Activated T-helper 2 cell treated with anti-CD3 and anti-CD28 coated beads, Interferon-gamma antibody, Interleukin-2, Interleukin-4, amounts not matched to agents 10 μg/mL and 5 μg/mL and 100 μg/mL, durations not matched to agents 14 hours and 24 hours and 36 hours (primary cell): ENCODE data around the gene SENP3. TPM values are rescaled to one million over a fixed set of nuclear protein-coding genes. Genes with fewer than 3 reads are reported as not detected.

ENCODE experiments used
- DNase-seq: peaks from one replicate; pipeline ENCODE4 v3.0.0; 2021; ENCODE audit warnings: low spot score
- H3K27ac Mint-ChIP-seq: one replicate; pipeline ENCODE4 v1.8.0; 2021; ENCODE audit warnings: mixed read lengths
- H3K27me3 Mint-ChIP-seq: one replicate; pipeline ENCODE4 v1.8.0; 2021; ENCODE audit warnings: low read depth, mixed read lengths
- H3K36me3 Mint-ChIP-seq: one replicate; pipeline ENCODE4 v1.8.0; 2021; ENCODE audit warnings: low read depth, mixed read lengths
- H3K4me1 Mint-ChIP-seq: one replicate; pipeline ENCODE4 v1.8.0; 2021; ENCODE audit warnings: low read depth, mixed read lengths
- H3K4me3 Mint-ChIP-seq: one replicate; pipeline ENCODE4 v1.8.0; 2021; ENCODE audit warnings: low read depth, mild to moderate bottlenecking, moderate library complexity, mixed read lengths
- H3K9me3 Mint-ChIP-seq: one replicate; pipeline ENCODE4 v1.8.0; 2021; ENCODE audit warnings: mixed read lengths
- intact Hi-C: fragments of 100-400 bp; cut with micrococcal nuclease; formaldehyde crosslinking; loops from one replicate; pipeline ENCODE4 v1.15.1; 2023
- total RNA-seq: library from RNA; stranded (reverse); gene quantifications from 2 replicates; pipeline ENCODE4 v1.2.3, GENCODE V29; 2022

SENP3 gene
- total RNA-seq, result 64.9 and 69.6 TPM in 2 replicates

DNA sequence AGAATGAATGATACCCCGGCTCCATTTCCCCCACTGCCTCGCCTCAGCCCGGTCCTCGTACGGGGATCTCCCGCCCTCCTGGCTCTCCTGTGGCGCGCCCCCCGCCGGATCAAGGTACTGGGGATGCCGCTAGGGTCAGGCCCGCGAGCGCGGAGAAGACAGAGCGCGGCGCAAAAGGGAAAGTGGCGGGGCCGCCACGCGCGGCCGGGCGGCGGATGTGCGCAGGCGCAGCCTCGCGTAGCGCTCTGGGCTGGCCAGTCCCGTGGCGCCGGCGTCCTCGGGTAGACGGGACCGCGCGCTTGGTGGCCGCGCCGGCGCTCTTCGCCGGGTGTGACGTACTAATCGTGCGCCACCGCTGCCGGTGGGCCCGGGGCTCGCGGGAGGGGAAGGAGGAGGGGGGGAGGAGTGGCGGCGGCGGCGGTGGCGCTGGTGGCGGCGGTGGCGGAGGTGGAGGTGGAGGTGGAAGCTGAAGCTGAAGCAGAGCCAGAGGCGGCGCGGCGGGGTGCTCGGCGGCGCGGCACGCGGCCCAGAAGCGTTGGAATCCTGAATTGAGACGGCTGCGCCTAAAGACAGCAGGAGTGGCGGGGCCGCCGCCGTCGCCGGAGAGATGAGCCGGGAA is at the start of gene SENP3:
TSS of gene SENP3 (plus strand) at position 331 of the 619 bp plus-strand sequence. CDS start 1,158 bp downstream, outside the sequence.
- Mint-ChIP-seq H3K4me3 (peak within 1 kb of the TSS; percentile 92), H3K27me3 (no peaks in the 10 kb centered on the region), H3K4me1 (peaks cover 30% of the 10 kb centered on the region), H3K27ac (peak within 1 kb of the TSS; percentile 90), H3K36me3 (peaks cover 43% of the 10 kb centered on the region), H3K9me3 (no peaks in the 10 kb centered on the region)
- DNase-seq, result peak; percentile 91
- intact Hi-C loops, result loop anchor here (1.0 to 5.0 kb wide), 8 partner anchors 9 to 205 kb away; partner anchors contain the start of genes FGF11, POLR2A and TMEM102

DNA sequence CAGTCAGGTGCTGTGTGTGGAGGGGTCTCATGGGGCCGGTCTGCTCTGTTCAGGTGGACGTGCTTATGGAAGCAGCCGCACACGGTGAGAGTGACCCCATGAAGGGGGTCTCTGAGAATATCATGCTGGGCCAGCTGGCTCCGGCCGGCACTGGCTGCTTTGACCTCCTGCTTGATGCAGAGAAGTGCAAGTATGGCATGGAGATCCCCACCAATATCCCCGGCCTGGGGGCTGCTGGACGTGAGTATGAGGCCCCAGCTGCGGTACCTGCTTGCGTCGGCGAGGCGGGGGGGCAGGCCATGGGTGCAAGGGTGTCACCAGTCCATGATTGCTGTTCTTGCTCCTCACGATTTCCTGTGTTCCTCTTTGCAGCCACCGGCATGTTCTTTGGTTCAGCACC is 49.6 kb upstream of the SENP3 start:
- no peak overlapping the region for H3K27ac Mint-ChIP-seq
- no peak for DNase-seq
- H3K4me3 Mint-ChIP-seq, result no peak overlapping the region
- H3K36me3 Mint-ChIP-seq, result peaks cover 77% of the 10 kb centered on the region
- intact Hi-C loops, result no loop called here
- peaks cover 5% of the 10 kb centered on the region for H3K4me1 Mint-ChIP-seq
- H3K27me3 Mint-ChIP-seq, result no peaks in the 10 kb centered on the region
- no peaks in the 10 kb centered on the region for H3K9me3 Mint-ChIP-seq

DNA sequence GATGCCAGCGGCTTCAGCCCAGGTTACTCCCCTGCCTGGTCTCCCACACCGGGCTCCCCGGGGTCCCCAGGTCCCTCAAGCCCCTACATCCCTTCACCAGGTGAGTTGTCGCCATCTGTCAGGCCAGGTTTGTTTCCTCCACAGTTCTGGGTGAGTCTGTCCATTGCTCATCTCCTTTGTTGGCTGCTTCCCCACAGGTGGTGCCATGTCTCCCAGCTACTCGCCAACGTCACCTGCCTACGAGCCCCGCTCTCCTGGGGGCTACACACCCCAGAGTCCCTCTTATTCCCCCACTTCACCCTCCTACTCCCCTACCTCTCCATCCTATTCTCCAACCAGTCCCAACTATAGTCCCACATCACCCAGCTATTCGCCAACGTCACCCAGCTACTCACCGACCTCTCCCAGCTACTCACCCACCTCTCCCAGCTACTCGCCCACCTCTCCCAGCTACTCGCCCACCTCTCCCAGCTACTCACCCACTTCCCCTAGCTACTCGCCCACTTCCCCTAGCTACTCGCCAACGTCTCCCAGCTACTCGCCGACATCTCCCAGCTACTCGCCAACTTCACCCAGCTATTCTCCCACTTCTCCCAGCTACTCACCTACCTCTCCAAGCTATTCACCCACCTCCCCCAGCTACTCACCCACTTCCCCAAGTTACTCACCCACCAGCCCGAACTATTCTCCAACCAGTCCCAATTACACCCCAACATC is 48.7 kb upstream of the SENP3 start:
- no peak overlapping the region for H3K4me3 Mint-ChIP-seq
- no peaks in the 10 kb centered on the region for H3K27me3 Mint-ChIP-seq
- H3K36me3 Mint-ChIP-seq, result peaks cover 69% of the 10 kb centered on the region
- DNase-seq, result no peak
- no peak overlapping the region for H3K27ac Mint-ChIP-seq
- intact Hi-C loops, result no loop called here
- H3K4me1 Mint-ChIP-seq, result peaks cover 5% of the 10 kb centered on the region
- no peaks in the 10 kb centered on the region for H3K9me3 Mint-ChIP-seq

DNA sequence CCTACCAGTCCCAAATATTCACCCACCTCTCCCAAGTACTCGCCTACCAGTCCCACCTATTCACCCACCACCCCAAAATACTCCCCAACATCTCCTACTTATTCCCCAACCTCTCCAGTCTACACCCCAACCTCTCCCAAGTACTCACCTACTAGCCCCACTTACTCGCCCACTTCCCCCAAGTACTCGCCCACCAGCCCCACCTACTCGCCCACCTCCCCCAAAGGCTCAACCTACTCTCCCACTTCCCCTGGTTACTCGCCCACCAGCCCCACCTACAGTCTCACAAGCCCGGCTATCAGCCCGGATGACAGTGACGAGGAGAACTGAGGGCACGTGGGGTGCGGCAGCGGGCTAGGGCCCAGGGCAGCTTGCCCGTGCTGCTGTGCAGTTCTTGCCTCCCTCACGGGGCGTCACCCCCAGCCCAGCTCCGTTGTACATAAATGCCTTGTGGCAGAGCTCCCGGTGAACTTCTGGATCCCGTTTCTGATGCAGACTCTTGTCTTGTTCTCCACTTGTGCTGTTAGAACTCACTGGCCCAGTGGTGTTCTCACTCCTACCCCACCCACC is 47.8 kb upstream of the SENP3 start:
- Mint-ChIP-seq H3K36me3 (peaks cover 60% of the 10 kb centered on the region), H3K4me1 (peaks cover 5% of the 10 kb centered on the region), H3K27me3 (no peaks in the 10 kb centered on the region), H3K27ac (peak overlapping the region; percentile 25), H3K4me3 (no peak overlapping the region), H3K9me3 (no peaks in the 10 kb centered on the region)
- DNase-seq, result no peak
- intact Hi-C loops, result loop anchor here (1.0 kb wide), 1 partner anchor 47 kb away; the partner anchor contains the start of gene SENP3

DNA sequence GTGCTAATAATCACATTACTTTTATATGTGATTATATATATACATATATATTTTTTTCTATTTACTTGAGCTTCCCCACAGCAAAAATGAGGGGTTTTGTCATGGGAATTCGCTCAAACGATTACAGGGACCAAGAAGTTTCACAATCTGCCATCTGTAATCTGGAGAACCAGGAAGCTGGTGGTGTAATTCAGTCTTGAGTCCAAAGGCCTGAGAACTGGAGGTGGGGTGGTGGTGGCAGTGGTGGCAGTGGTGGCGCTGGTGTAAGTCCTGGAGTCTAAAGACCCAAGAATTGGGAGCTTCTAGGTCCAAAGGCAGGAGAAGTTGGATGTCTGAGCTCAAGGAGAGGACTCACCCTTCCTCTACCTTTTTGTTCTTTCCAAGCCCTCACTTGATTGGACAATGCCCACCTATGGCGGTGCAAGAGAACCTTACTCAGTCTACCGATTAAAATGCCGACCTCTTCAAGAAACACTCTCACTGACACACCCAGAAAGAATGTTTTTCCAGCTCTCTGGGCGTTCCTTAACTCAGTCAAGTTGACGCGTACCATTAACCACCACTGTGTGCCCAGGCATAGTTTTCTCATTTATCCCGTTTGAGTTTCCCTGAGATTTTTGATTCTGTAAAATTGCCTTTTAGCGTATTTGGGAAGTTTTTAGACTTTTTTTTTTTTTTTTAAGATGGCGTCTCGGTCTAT is 45.7 kb upstream of the SENP3 start:
- intact Hi-C loops, result no loop called here

DNA sequence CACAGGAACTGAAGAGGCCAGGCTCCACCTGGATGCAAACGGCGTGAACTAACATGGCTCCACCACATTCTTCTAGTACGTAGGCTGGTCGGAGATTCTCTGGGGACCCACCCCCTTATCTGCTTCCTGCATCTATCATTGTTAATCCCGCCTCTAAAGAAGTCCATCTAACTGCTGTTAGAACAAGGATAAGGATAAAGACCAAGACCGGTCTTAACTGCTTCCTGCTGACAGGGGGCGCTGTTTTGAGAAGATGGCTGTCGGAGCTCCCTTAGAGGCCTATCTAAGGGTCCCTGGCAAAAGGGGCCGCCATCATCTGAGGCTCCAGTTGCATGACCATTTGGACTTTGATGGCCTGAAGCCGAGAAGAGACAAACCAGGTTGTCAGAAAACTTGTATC is 38.7 kb upstream of the SENP3 start:
- peaks cover 13% of the 10 kb centered on the region for H3K9me3 Mint-ChIP-seq
- H3K27me3 Mint-ChIP-seq, result no peaks in the 10 kb centered on the region
- H3K4me1 Mint-ChIP-seq, result peaks cover 6% of the 10 kb centered on the region
- intact Hi-C loops, result loop anchor here (2.0 kb wide), 1 partner anchor 38 kb away; the partner anchor contains the start of gene SENP3
- H3K27ac Mint-ChIP-seq, result no peak overlapping the region
- H3K4me3 Mint-ChIP-seq, result no peak overlapping the region
- DNase-seq, result peak; percentile 26
- peaks cover 3% of the 10 kb centered on the region for H3K36me3 Mint-ChIP-seq

More for the DNA sequence above, 45.7 kb upstream of the SENP3 start:
- H3K36me3 Mint-ChIP-seq, result peaks cover 40% of the 10 kb centered on the region
- no peak overlapping the region for H3K27ac Mint-ChIP-seq
- no peaks in the 10 kb centered on the region for H3K9me3 Mint-ChIP-seq
- peaks cover 5% of the 10 kb centered on the region for H3K4me1 Mint-ChIP-seq
- DNase-seq, result no peak
- no peak overlapping the region for H3K4me3 Mint-ChIP-seq
- no peaks in the 10 kb centered on the region for H3K27me3 Mint-ChIP-seq

DNA sequence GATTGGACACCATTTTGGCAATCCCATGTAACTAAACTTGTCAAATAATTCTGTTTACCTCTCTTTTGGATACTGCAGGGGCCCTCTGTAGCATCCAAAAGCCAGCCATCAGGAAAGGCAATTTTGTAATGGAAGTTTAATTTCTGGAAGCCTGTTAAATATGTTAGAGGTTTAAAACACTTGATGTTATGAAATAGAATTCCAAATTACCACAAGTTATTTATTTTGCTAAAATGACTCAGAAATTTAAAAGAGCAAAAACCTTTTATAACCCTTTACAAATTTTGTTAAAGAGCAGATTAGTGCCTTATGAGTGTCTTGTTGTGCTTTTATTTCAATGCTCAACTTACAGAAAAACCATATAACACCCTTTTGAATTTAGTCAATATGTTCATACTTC is 32.9 kb upstream of the SENP3 start:
- Mint-ChIP-seq H3K4me1 (no peaks in the 10 kb centered on the region), H3K4me3 (no peak overlapping the region), H3K27me3 (peaks cover 2% of the 10 kb centered on the region), H3K9me3 (peaks cover 27% of the 10 kb centered on the region), H3K36me3 (peaks cover 3% of the 10 kb centered on the region), H3K27ac (no peak overlapping the region)
- DNase-seq, result no peak
- intact Hi-C loops, result no loop called here

DNA sequence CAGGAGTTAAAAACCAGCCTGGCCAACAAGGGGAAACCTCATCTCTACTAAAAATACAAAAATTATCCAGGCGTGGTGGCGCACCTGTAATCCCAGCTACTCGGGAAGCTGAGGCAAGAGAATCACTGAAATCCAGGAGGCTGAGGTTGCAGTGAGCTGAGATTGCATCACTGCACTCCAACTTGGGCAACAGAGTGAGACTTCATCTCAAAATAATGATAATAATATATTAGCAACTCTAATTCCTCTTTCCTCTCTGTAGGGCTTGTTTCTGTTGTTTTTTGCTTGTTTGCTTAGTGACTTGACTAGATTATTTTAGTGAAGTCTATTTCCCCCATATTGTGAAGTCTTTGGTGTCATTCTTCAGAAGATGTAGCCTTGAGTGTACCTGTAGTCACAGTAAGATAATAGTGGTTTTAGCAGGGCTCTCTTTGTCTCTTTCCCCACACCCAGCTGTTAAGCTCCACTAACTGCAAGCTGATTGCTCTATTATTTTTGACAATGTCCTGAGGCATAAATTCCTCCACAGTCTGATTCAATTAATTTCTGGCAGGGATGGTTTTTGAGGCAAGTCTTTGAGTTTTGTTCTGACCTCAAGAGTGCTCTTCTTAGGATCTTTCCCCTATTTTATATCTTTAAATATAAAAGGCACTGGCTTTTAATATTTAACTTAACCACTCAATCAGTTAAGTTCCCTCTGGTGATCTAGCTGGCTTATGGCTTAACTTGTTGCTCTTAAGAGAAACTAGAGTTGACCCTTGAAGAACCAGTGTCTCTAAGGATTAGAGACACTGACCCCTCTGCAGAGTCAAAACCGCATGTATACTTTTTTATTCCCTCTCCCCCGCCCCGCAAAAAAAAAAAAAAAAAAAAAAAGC is 31.5 kb upstream of the SENP3 start:
- DNase-seq, result no peak
- Mint-ChIP-seq H3K4me3 (no peak overlapping the region), H3K27ac (no peak overlapping the region), H3K9me3 (peaks cover 27% of the 10 kb centered on the region), H3K27me3 (peaks cover 5% of the 10 kb centered on the region), H3K4me1 (no peaks in the 10 kb centered on the region), H3K36me3 (peaks cover 3% of the 10 kb centered on the region)
- intact Hi-C loops, result no loop called here

DNA sequence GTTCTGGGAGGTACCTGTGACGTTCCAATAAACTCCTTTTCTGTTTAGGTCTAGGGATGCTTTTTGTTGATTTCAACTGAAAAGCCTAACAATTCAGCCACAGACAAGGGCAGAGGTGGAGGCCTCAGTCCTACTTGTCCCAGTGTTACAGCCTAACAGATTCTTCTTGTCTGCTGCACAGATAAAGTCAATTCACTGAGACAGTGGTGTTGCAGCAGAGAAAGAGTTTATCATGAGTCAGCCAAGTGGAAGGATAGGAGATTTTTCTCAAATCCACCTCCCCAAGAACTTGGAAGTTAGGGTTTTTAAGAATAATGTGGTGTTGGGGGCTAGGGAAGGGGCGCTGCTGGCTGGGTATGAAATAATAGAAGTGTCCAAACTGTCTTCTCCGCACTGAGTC is 23.7 kb upstream of the SENP3 start:
- no peak for DNase-seq
- intact Hi-C loops, result no loop called here
- H3K4me1 Mint-ChIP-seq, result no peaks in the 10 kb centered on the region
- H3K27ac Mint-ChIP-seq, result no peak overlapping the region
- H3K9me3 Mint-ChIP-seq, result peaks cover 17% of the 10 kb centered on the region
- peaks cover 10% of the 10 kb centered on the region for H3K27me3 Mint-ChIP-seq
- H3K4me3 Mint-ChIP-seq, result no peak overlapping the region
- no peaks in the 10 kb centered on the region for H3K36me3 Mint-ChIP-seq

DNA sequence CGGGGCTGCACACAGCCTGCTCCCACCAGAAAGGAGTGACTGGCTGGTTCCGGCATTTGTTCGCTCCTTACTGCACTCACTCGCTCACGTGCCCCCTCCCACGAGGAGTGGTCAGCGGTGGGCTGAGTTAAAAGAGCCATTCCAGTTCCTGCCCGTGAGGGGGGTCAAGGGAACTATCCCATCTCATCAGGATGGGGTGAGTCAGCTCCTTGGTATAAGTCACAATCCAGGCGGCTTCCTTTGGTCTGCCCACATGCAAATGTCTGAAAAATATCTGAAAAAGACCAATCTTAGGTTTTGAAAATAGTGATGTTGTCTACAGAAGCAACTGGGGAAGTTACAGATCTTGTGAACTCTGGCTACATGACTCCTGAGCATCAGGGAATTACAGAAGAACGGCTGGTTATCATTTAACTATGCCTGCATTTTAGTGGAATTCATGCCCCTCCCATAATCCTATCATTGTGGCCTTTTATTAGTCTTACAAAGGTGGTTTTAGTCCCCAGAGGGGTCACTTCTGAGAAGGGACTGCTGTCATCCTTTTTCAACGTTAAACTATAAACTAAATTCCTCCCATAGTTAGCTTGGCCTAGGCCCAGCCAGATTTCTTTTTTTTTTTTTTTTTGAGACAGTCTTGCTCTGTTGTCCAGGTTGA is 22.7 kb upstream of the SENP3 start:
- Mint-ChIP-seq H3K9me3 (peaks cover 17% of the 10 kb centered on the region), H3K27ac (no peak overlapping the region), H3K4me3 (no peak overlapping the region), H3K27me3 (peaks cover 17% of the 10 kb centered on the region), H3K4me1 (no peaks in the 10 kb centered on the region), H3K36me3 (no peaks in the 10 kb centered on the region)
- no peak for DNase-seq
- intact Hi-C loops, result no loop called here

DNA sequence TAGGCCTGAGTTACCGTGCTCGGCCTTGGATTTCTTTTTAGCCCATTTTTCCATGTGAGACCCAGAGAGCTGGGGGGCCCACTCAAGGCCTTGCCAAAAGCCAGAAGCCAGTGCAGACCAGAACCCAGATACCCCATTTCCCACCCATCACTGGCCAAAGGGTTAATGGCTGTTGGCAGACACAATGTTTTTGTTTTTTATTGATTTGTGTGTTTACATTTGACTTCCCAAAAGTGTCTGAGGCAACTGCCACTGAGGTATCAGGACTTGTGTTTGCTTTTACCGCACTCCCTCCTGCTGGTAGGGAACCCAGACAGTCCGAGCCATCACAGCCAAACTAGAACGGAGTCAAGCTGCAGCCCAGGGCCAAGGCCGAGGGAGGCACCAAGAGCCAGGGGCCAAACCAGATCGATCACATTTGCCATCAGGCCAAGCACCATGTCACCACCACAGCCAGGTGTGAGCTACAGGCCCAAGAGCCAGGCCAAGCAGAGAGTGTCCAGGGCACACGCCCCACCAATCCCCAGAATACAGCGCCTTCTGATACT is 20.6 kb upstream of the SENP3 start:
- H3K36me3 Mint-ChIP-seq, result no peaks in the 10 kb centered on the region
- no peak overlapping the region for H3K27ac Mint-ChIP-seq
- H3K4me1 Mint-ChIP-seq, result no peaks in the 10 kb centered on the region
- no peak for DNase-seq
- peaks cover 12% of the 10 kb centered on the region for H3K27me3 Mint-ChIP-seq
- intact Hi-C loops, result no loop called here
- peaks cover 17% of the 10 kb centered on the region for H3K9me3 Mint-ChIP-seq
- no peak overlapping the region for H3K4me3 Mint-ChIP-seq
